ENCODE measurements around the gene ZBTB17.

DNA sequence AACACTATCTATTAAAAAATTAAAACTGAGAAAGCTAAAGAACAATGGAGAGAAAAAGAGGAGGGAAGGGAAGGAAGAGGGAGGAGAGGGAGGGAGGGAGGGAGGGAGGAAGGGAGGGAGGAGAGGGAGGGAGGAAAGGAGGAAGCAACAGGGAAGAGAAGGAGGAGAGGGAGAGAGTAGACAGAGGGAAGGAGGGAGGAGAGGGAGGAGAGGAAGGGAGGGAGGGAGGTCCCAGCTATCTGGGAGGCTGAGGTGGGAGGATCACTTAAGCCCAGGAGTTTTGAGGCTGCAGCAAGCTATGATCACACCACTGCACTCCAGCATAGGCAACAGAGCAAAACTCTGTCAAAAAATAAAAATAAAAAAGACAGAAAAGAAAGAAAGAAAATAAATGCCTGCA lies 16.5 kb downstream of the ZBTB17 start:
- TF ChIP-seq, protein P1, sequence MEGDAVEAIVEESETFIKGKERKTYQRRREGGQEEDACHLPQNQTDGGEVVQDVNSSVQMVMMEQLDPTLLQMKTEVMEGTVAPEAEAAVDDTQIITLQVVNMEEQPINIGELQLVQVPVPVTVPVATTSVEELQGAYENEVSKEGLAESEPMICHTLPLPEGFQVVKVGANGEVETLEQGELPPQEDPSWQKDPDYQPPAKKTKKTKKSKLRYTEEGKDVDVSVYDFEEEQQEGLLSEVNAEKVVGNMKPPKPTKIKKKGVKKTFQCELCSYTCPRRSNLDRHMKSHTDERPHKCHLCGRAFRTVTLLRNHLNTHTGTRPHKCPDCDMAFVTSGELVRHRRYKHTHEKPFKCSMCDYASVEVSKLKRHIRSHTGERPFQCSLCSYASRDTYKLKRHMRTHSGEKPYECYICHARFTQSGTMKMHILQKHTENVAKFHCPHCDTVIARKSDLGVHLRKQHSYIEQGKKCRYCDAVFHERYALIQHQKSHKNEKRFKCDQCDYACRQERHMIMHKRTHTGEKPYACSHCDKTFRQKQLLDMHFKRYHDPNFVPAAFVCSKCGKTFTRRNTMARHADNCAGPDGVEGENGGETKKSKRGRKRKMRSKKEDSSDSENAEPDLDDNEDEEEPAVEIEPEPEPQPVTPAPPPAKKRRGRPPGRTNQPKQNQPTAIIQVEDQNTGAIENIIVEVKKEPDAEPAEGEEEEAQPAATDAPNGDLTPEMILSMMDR (conservative IDR thresholded peaks at IDR 0.05; ENCODE audit: low read depth, low read length): no peak
- TF ChIP-seq EZH2phosphoT487 (IDR thresholded peaks at IDR 0.05; ENCODE audit: borderline replicate concordance, low read length): no peak

Measured in PC-3 (cell line).